ENCODE measurements around the gene PPFIBP1. TPM values are rescaled to one million over a fixed set of nuclear protein-coding genes. Genes with fewer than 3 reads are reported as not detected.
"Not testable (repeated sequence)": the region's sequence is repeated elsewhere in the genome, so short reads cannot be mapped to it uniquely, and the experiment has no call there.

Gene PPFIBP1
- total RNA-seq, 1 donor from 2014 or later, result 76.9 TPM

GRCh38 chr12:27622436-27623195, 98.6 kb downstream of the PPFIBP1 start:
- DNase-seq (ENCODE audit: low spot score), result no peak

DNA sequence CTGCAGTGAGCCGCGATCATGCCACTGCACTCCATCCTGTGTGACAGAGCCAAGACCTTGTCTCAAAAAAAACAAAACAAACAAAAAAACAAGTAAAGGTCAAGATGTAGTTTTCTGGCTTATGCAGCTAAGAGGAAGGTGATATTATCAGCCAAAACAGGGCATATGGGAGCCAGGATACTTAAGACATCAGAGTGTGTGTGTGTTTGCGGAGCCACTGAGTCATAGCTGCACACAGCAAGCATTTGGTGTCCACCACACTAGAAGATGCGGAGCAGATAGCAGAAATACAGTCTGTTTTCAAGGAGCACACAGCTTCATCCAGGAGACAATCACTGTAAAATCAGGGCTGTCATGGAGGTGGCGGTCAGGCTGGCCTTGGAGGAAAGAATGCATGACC, 99.6 kb downstream of the PPFIBP1 start:
- DNase-seq (ENCODE audit: low spot score), result no peak

DNA sequence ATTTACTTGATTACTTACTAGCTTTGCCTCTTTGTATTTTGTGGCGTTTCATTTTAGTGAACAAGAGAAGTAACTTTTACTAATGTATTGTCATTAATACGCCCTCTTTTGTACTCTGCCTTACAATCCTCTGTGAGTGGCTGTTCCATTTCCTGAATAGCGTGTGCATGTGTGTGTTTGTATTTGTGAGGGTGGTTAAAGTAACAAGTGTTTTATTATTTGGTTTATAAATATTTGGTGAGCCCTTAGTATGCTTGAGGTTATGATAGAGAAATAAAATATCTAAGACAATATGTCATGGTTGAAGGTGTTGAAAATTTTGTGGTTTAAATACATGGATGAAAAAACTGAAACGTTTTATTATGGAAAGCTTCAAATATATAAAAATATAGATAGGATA, 100.6 kb downstream of the PPFIBP1 start:
- no peak for DNase-seq (ENCODE audit: low spot score)

- no peak for DNase-seq (ENCODE audit: low spot score)
Measured at GRCh38 chr12:27627123-27627852, 103.3 kb downstream of the PPFIBP1 start.

- DNase-seq (ENCODE audit: low spot score), result not testable (repeated sequence)
Measured at GRCh38 chr12:27627853-27628469, 104.0 kb downstream of the PPFIBP1 start.

DNA sequence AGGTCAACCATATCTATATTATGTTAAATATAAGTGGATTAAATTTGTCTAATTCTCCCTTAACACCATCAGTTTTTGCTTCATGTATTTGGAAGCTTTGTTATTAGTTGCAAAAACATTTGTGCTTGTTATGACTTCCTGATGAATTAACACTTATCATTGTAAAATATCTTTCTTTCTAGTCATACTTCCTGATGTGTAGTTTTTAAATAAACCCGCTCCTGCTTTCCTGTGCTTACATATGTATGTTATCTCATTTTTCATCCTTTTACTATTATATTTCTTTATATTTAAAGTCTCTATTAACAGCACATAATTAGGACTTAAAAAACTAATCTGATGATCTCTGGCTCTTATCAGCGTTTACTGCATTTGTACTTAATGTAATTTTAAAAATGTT, 106.2 kb downstream of the PPFIBP1 start:
- DNase-seq (ENCODE audit: low spot score), result not testable (repeated sequence)

DNA sequence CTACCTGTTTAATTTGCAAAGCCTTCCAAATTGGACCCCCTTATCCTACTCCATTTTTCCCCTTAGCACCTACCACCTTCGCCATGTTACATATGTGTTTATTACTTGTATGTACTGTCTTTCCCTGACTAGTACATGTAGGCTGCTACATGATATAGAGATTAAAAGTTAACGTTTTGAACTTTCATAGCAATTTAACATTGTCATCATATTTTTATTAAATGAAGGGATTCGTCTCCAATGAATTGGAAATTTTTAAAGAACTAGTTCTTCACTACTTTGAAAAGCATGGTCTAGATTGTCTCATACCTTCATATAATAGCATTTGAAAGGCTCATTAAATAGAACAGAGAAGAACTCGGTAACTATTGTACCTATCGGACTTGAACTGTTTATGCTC, 107.4 kb downstream of the PPFIBP1 start:
- no peak for DNase-seq (ENCODE audit: low spot score)

- no peak for DNase-seq (ENCODE audit: low spot score)
Measured at GRCh38 chr12:27631813-27632491, 107.9 kb downstream of the PPFIBP1 start.

DNA sequence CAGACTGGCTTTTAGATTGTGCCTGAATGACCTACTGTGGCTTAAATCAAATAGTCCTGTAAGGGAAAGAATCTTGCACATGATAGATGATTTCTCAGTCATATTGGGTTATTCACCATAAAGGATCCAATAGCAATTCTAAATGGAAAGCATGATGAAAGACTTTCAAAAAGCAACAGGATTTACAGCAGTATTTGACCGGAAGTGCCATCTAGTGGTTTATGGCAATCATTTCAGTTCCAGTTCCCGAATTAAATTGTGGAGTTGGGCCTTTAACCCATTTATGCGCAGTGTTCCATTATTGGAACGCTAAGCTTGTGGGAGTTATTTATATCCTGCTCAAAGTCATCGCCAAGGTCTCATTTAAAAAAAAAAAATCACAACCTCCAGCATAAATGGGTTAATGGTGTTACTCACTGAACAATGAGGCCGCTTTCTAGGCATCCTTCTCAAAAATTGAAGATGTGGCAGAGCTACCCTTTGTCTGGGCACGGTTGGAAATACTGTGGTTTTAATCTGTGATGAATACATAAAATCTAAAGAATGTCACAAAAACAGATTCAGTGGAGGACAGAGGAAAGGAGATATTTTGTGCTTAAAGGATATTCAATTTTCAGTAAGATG, 111.5 kb downstream of the PPFIBP1 start:
- no peak for DNase-seq (ENCODE audit: low spot score)

GRCh38 chr12:27636569-27636968, 112.6 kb downstream of the PPFIBP1 start:
- DNase-seq (ENCODE audit: low spot score), result not testable (repeated sequence)

DNA sequence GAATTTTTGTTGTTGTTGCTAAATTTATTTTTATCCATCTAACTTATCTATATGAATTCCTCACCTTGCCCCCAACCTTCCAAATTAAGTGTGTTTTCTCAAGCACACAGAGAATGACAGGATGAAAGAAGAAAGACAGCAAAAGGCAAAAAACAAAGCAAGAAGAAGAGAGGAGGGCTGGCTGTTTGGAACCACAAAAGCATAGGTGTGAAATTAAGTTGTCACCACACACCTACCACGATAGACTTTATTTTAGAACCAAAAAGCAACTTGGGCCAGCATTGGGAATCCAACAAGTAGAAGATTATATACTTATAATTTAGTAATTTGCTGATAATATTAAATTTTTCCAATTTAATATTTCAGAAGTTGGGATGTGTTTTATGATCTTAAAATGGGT, 113.5 kb downstream of the PPFIBP1 start:
- DNase-seq (ENCODE audit: low spot score), result no peak

GRCh38 chr12:27639265-27639664, 115.3 kb downstream of the PPFIBP1 start:
- DNase-seq (ENCODE audit: low spot score), result no peak

- DNase-seq (ENCODE audit: low spot score), result not testable (repeated sequence)
Measured at GRCh38 chr12:27640566-27641200, 116.7 kb downstream of the PPFIBP1 start.

DNA sequence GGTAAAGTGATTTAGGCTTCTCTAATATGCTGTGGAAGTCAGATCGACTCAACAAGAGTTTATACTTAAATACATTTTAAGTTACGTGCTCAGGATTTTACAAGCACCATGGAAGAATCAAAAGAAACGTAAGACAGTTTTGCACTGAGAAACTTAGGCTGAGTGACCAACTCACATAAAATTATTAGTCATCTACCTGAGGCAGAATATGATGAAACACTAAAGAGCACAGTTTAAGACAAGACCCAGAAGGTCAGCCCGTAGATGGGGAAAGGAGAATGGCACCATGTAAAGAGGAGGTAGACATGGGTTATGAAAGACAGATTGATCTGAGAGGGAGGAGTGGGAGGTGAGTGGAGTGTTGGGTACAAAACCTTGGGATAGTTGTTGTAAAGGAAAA, 118.4 kb downstream of the PPFIBP1 start:
- not testable (repeated sequence) for DNase-seq (ENCODE audit: low spot score)

DNA sequence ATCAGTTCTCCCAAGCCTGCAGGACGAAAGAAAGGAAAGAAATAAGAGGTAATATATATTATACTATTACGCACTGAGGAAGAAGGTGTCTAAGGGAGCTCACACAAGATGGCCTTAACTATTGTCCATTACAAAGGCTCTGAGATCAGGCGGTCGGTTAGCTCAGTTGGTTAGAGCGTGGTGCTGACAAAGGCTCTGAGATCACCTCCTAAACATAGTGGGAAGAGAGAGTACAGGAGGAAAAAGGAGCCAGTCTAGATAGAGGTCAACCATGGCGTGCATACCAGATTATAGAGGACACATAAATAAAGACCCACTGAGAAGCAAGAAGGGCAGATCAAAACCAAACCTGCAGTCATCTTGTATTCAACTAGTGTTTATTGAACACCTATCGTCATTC, 118.9 kb downstream of the PPFIBP1 start:
- DNase-seq (ENCODE audit: low spot score), result not testable (repeated sequence)

- no peak for DNase-seq (ENCODE audit: low spot score)
Measured at GRCh38 chr12:27644158-27644845, 120.3 kb downstream of the PPFIBP1 start.

DNA sequence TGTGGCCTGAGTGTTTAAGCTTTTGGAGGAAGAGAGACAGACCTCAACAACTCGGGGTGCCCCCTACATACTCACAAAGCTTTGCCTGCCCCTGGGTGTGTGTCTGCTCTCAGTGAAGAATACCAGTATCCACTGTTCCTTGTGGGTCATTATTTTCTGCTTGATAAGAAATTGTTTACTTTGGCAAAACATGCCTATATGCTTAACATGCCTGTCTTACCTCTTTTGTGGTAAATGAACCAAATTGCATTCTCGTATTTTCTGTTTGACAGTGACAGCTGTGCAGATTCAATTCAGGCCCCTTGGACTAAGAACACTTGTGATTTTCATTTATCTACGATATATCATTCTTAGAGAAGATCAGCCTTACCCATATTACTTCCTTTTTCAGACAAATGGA, 121.7 kb downstream of the PPFIBP1 start:
- DNase-seq (ENCODE audit: low spot score), result no peak

- DNase-seq (ENCODE audit: low spot score), result no peak
Measured at GRCh38 chr12:27646149-27646548, 122.1 kb downstream of the PPFIBP1 start.

DNA sequence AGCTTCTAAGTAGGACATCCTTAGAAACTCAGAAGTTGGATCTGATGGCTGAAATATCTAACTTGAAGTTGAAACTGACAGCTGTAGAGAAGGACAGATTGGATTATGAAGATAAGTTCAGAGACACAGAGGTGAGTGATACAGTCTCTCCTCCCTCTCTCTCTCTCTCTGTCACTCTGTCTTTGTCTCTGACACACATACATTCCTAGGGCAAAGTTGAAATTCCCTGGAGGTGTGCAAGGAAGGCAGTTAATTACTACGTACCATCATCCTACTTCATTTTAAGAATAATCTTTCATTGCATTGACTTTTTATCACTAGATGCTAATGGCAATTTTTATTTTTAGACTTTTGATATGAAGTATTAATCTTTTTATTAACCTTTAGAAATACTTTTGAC, 126.0 kb downstream of the PPFIBP1 start:
- DNase-seq (ENCODE audit: low spot score), result no peak

- no peak for DNase-seq (ENCODE audit: low spot score)
Measured at GRCh38 chr12:27651201-27651600, 127.2 kb downstream of the PPFIBP1 start.

Data from mesenteric fat pad (tissue), 1 donor.